ENCODE results near the gene DDX50. TPM values are rescaled to one million over a fixed set of nuclear protein-coding genes. Genes with fewer than 3 reads are reported as not detected.

DDX50 gene, protein sequence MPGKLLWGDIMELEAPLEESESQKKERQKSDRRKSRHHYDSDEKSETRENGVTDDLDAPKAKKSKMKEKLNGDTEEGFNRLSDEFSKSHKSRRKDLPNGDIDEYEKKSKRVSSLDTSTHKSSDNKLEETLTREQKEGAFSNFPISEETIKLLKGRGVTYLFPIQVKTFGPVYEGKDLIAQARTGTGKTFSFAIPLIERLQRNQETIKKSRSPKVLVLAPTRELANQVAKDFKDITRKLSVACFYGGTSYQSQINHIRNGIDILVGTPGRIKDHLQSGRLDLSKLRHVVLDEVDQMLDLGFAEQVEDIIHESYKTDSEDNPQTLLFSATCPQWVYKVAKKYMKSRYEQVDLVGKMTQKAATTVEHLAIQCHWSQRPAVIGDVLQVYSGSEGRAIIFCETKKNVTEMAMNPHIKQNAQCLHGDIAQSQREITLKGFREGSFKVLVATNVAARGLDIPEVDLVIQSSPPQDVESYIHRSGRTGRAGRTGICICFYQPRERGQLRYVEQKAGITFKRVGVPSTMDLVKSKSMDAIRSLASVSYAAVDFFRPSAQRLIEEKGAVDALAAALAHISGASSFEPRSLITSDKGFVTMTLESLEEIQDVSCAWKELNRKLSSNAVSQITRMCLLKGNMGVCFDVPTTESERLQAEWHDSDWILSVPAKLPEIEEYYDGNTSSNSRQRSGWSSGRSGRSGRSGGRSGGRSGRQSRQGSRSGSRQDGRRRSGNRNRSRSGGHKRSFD
- total RNA-seq: 10 to 100 TPM; 43.5 to 57.6 (median 50.3) TPM

DNA sequence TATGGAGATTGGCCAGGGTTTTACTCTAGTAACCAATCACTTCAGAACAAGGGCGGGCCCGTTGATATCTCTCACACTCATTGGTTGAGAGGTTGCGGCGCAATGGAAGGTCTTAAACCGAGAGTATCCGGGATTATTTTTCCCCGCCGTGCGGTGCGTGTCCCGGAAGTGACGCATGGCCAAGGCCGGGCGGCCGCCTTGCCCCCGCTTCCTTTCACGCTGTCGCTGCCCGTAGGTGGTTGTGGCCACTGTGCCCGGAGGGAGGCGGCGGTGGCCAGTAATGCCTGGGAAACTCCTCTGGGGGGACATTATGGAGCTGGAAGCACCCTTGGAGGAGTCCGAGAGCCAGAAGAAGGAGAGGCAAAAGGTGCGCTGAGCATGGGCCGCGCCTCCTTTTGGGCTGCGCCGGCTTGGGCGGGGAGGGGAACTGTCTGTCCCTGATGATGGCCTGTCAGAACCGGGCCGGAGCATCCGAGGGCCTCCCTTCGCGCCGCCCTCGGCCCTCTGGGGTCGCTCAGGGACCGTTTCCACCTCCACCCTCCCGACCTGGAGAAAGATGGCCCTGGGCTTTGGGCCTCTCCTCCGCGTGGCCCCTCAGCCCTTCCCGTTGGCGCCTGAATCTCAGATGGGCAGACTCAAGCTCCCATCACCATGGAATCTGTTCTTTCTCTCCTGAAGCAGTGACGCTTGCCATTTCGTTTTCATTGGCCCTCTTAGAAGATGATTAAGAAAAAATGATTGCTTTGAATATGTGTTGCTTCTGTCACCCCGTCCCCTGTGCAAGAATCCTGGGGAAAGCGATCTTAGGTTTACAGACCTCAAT, at the start of gene DDX50:
Gene DDX50 (plus strand): TSS at position 211 of the 823 bp plus-strand sequence. CDS start 70 bp downstream, at position 281.
- Histone ChIP-seq H3K4me1 (peaks cover 3 to 60% (median 10%) of the 10 kb centered on the region in 3 donors), H3K36me3 (peaks cover 0 to 5% of the 10 kb centered on the region in 2 donors), H3K27ac (peak within 1 kb of the TSS; percentile 96 to 99 (median 99)), H3K27me3 (no peaks in the 10 kb centered on the region), H3K4me3 (peak within 1 kb of the TSS; percentile 62 to 94), H3K9me3 (no peaks in the 10 kb centered on the region)
- 0 to 2% methylated on average over 5 to 6 of the region's 47 CpGs for WGBS, 2 donors (ENCODE audit: low coverage in 1 of 2)
- peak; percentile 99 for ATAC-seq
- TF ChIP-seq, protein P1, sequence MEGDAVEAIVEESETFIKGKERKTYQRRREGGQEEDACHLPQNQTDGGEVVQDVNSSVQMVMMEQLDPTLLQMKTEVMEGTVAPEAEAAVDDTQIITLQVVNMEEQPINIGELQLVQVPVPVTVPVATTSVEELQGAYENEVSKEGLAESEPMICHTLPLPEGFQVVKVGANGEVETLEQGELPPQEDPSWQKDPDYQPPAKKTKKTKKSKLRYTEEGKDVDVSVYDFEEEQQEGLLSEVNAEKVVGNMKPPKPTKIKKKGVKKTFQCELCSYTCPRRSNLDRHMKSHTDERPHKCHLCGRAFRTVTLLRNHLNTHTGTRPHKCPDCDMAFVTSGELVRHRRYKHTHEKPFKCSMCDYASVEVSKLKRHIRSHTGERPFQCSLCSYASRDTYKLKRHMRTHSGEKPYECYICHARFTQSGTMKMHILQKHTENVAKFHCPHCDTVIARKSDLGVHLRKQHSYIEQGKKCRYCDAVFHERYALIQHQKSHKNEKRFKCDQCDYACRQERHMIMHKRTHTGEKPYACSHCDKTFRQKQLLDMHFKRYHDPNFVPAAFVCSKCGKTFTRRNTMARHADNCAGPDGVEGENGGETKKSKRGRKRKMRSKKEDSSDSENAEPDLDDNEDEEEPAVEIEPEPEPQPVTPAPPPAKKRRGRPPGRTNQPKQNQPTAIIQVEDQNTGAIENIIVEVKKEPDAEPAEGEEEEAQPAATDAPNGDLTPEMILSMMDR (IDR thresholded peaks at IDR 0.05): peak in 3 of 4 experiments; percentile 20 to 52 (median 38)
- TF ChIP-seq POLR2A (IDR thresholded peaks at IDR 0.05) (peak; percentile 43 to 53), POLR2AphosphoS5 (IDR thresholded peaks at IDR 0.05) (peak; percentile 88), EP300 (IDR thresholded peaks at IDR 0.05) (no peak)

DNA sequence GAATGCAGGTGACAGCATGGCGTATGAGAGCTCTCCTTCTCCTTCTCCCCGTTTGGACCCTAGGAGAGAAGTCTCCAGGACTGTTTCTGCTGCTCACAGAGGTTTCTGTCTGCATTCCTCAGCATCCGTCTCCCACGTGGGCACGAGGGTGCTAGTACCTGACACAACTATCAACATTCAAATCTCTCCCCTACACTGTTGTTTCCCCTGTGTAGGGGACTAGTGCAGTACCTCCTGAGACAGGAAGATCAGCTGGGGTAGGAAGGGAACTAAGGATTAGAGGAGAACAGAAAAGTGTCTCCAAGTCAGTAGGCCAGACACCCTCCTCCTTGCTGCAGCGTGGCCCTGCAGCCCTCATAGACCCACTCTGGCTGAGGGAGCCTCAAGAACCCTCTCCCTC, 44.8 kb upstream of the DDX50 start:
- Histone ChIP-seq H3K4me1 (peaks cover 0 to 22% (median 6%) of the 10 kb centered on the region in 3 donors), H3K36me3 (no peaks in the 10 kb centered on the region), H3K27ac (no peak overlapping the region), H3K4me3 (no peak overlapping the region), H3K27me3 (no peaks in the 10 kb centered on the region), H3K9me3 (peaks cover 0 to 9% (median 0%) of the 10 kb centered on the region in 3 donors)
- TF ChIP-seq POLR2AphosphoS5 (IDR thresholded peaks at IDR 0.05): no peak
- TF ChIP-seq EP300 (IDR thresholded peaks at IDR 0.05): no peak
- TF ChIP-seq, protein P1 (IDR thresholded peaks at IDR 0.05): no peak
- TF ChIP-seq POLR2A (IDR thresholded peaks at IDR 0.05): no peak
- 59 to 66% methylated on average over 4 to 6 of the region's 6 CpGs for WGBS, 2 donors (ENCODE audit: low coverage in 1 of 2)
- no peak for ATAC-seq

DNA sequence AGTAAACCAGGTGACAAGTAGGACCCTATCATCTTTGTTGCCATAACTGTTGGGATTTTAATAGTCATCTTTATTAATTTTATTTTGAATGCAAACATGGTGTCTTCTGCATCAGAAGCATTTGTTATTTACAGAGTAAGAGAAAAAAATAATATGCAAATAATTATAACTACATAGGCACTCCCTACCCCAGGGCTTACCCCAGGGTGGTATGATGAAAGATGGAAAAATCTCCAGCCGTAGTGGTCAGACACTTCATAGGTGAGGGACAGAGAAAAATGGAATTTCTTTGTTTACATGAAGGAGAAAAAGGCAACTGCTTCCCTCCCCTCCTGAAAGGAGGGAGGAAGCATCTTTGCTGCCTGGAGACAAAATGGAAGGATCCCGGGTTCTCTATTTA, 44.1 kb upstream of the DDX50 start:
- Histone ChIP-seq H3K36me3 (no peaks in the 10 kb centered on the region), H3K9me3 (peaks cover 0 to 16% (median 0%) of the 10 kb centered on the region in 3 donors), H3K27ac (peak overlapping the region in 1 of 4 donors; percentile 42), H3K27me3 (no peaks in the 10 kb centered on the region), H3K4me3 (no peak overlapping the region), H3K4me1 (peaks cover 0 to 22% (median 6%) of the 10 kb centered on the region in 3 donors)
- no peak for ATAC-seq
- WGBS, 2 donors (ENCODE audit: low coverage in 1 of 2): 21 to 51% methylated on average over 2 of the region's 2 CpGs
- TF ChIP-seq POLR2AphosphoS5 (IDR thresholded peaks at IDR 0.05): no peak
- TF ChIP-seq EP300 (IDR thresholded peaks at IDR 0.05): no peak
- TF ChIP-seq, protein P1 (IDR thresholded peaks at IDR 0.05): no peak
- TF ChIP-seq POLR2A (IDR thresholded peaks at IDR 0.05): no peak

DNA sequence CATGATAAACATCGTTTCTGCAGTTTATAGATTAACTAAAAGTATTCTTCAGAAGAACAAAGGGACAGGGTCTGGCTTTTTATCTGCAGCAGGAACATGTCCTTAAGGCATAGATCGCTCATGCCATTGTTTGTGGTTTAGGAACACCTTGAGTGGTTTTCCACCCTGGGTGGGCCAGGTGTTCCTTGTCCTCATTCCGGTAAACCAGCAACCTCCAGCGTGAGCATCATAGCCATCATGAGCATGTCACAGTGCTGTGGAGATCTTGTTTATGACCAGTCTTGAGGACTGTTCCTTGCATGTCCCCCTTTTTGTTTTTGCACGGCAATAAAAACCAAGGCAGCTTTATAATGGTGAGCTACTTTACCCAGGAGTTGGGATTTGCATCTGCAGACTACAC, 39.9 kb upstream of the DDX50 start:
- Histone ChIP-seq H3K4me1 (peaks cover 0 to 16% (median 6%) of the 10 kb centered on the region in 3 donors), H3K27me3 (no peaks in the 10 kb centered on the region), H3K36me3 (no peaks in the 10 kb centered on the region), H3K9me3 (peaks cover 0 to 22% (median 0%) of the 10 kb centered on the region in 3 donors), H3K4me3 (no peak overlapping the region), H3K27ac (no peak overlapping the region)
- TF ChIP-seq POLR2AphosphoS5 (IDR thresholded peaks at IDR 0.05) (no peak), POLR2A (IDR thresholded peaks at IDR 0.05) (no peak), EP300 (IDR thresholded peaks at IDR 0.05) (no peak)
- TF ChIP-seq, protein P1 (IDR thresholded peaks at IDR 0.05): no peak
- 70 to 93% methylated on average over 4 of the region's 5 CpGs for WGBS, 2 donors (ENCODE audit: low coverage in 1 of 2)
- ATAC-seq: no peak
